Naive thymus-derived CD4-positive, alpha-beta T cell (primary cell): ENCODE measurements around the gene PCMTD2. TPM values are rescaled to one million over a fixed set of nuclear protein-coding genes. Genes with fewer than 3 reads are reported as not detected.

Source experiments
- ATAC-seq: fragments of 150-1000 bp; cut with Tn5 transposase; 2 replicates; pipeline ENCODE4 v1.10.0; 2021; ENCODE audit warnings: mild to moderate bottlenecking, moderate library complexity
- CTCF ChIA-PET: fragments of 350-600 bp; sonication (Branson Sonifier 250); formaldehyde crosslinking; loops from one replicate; lab custom pipeline; 2021; ENCODE audit warnings: antibody characterized with exemption; lab: Charles Lee
- POLR2A ChIA-PET: fragments of 350-600 bp; sonication (Branson Sonifier 250); formaldehyde crosslinking; loops from one replicate; lab custom pipeline; 2021; ENCODE audit warnings: antibody characterized with exemption, inconsistent platforms; lab: Charles Lee
- DNase-seq, 9 donors: peaks; one replicate each; pipeline versions ENCODE4 v3.0.0 to v3.0.0-alpha.2; 2020 to 2022; ENCODE audit warnings: mixed read lengths in 1 of 9
- H3K27ac ChIP-seq: one replicate; pipeline ENCODE4 v1.7.0; 2013; ENCODE audit warnings: mild to moderate bottlenecking, low read depth, low read length, moderate library complexity
- H3K27me3 ChIP-seq, 2 donors: one replicate each; pipeline ENCODE4 v1.7.0; 2013; ENCODE audit warnings: low read length in 2 of 2, mild to moderate bottlenecking in 2 of 2, moderate library complexity in 2 of 2; ENCODE audit not compliant: control insufficient read depth in 2 of 2, insufficient read depth in 2 of 2
- H3K36me3 ChIP-seq, 3 experiments: 1 replicate in 2 of 3; 2 replicates in 1 of 3; pipeline ENCODE4 v1.7.0; 2013; ENCODE audit warnings: low read length in 3 of 3, mild to moderate bottlenecking in 3 of 3, moderate library complexity in 1 of 3; ENCODE audit not compliant: insufficient read depth in 3 of 3, control insufficient read depth in 2 of 3
- H3K4me1 ChIP-seq, 2 donors: one replicate each; pipeline ENCODE4 v1.7.0; 2013; ENCODE audit warnings: low read length in 2 of 2, mild to moderate bottlenecking in 2 of 2, moderate library complexity in 1 of 2; ENCODE audit not compliant: control insufficient read depth in 2 of 2, insufficient read depth in 2 of 2
- H3K4me3 ChIP-seq: 2 replicates; pipeline ENCODE4 v1.7.0; 2013; ENCODE audit warnings: mild to moderate bottlenecking, low read length
- H3K9me3 ChIP-seq, 3 experiments: 1 replicate in 2 of 3; 2 replicates in 1 of 3; pipeline ENCODE4 v1.7.0; 2013; ENCODE audit warnings: low read length in 3 of 3; ENCODE audit not compliant: control insufficient read depth in 2 of 3
- H3K27ac Mint-ChIP-seq, 9 donors: one replicate each; pipeline ENCODE4 v1.8.0; 2020 to 2022; ENCODE audit warnings: mixed read lengths in 9 of 9, mild to moderate bottlenecking in 8 of 9, moderate library complexity in 5 of 9, inconsistent platforms in 2 of 9
- H3K27me3 Mint-ChIP-seq, 5 donors: one replicate each; pipeline ENCODE4 v1.8.0; 2021 to 2022; ENCODE audit warnings: mixed read lengths in 5 of 5, mild to moderate bottlenecking in 1 of 5
- H3K36me3 Mint-ChIP-seq, 5 donors: one replicate each; pipeline ENCODE4 v1.8.0; 2020 to 2022; ENCODE audit warnings: mixed read lengths in 5 of 5, mild to moderate bottlenecking in 3 of 5, inconsistent platforms in 1 of 5
- H3K4me1 Mint-ChIP-seq, 7 donors: one replicate each; pipeline ENCODE4 v1.8.0; 2020 to 2022; ENCODE audit warnings: mixed read lengths in 7 of 7, mild to moderate bottlenecking in 3 of 7, inconsistent platforms in 1 of 7
- H3K4me3 Mint-ChIP-seq, 10 donors: one replicate each; pipeline ENCODE4 v1.8.0; 2020 to 2022; ENCODE audit warnings: mild to moderate bottlenecking in 10 of 10, mixed read lengths in 10 of 10, moderate library complexity in 6 of 10, inconsistent platforms in 2 of 10
- H3K9me3 Mint-ChIP-seq, 11 donors: one replicate each; pipeline ENCODE4 v1.8.0; 2020 to 2022; ENCODE audit warnings: mixed read lengths in 11 of 11, mild to moderate bottlenecking in 4 of 11, inconsistent platforms in 1 of 11, moderate library complexity in 1 of 11
- intact Hi-C, 2 donors: fragments of 100-400 bp; cut with micrococcal nuclease; formaldehyde crosslinking; loops; one replicate each; pipeline ENCODE4 v1.15.1; 2023
- polyA plus RNA-seq, 2 donors: library from polyadenylated mRNA; unstranded; fragments of 300-500 nt; fragmentation: Illumina TruSeq; gene quantifications; one replicate each; pipeline ENCODE4 v1.2.3, GENCODE V29; 2021
- total RNA-seq, 6 experiments: library from RNA in 5 of 6; stranded (reverse) in 5 of 6; gene quantifications; 1 replicate in 5 of 6; 2 replicates in 1 of 6; pipeline ENCODE4 v1.2.3 and lab custom pipeline; 2021 to 2026

The PCMTD2 gene
- total and polyA plus RNA-seq, 7 experiments from 2014 or later, result 60.5 to 229 (median 102) TPM

GRCh38 chr20:64242003-64242796 lies 13.3 kb upstream of the PCMTD2 start:
- CTCF ChIA-PET, result no interaction called here
- POLR2A ChIA-PET, result interaction anchor here (1.4 kb wide), 1 partner anchor 13 kb away, joined by 4 read pairs; the partner anchor contains the start of gene PCMTD2
- DNase-seq, result no peak

GRCh38 chr20:64242797-64243475 lies 12.6 kb upstream of the PCMTD2 start:
- Mint-ChIP-seq H3K27me3 (peaks cover 4 to 19% (median 15%) of the 10 kb centered on the region in 5 donors), H3K36me3 (no peaks in the 10 kb centered on the region), H3K4me1 (peaks cover 0 to 2% (median 0%) of the 10 kb centered on the region in 7 donors), H3K9me3 (peaks cover 0 to 2% (median 0%) of the 10 kb centered on the region in 11 donors), H3K4me3 (no peak overlapping the region), H3K27ac (no peak overlapping the region)
- no peaks in the 10 kb centered on the region for H3K36me3 ChIP-seq
- H3K27ac ChIP-seq, result no peak overlapping the region
- intact Hi-C loops, result no loop called here
- POLR2A ChIA-PET, result interaction anchor here (1.3 to 1.4 kb wide), 2 partner anchors 9 to 12 kb away, joined by 3 to 4 read pairs; partner anchors contain the start of gene PCMTD2
- CTCF ChIA-PET, result no interaction called here
- H3K4me1 ChIP-seq, result no peaks in the 10 kb centered on the region
- DNase-seq (no peak), ATAC-seq (no peak)
- H3K9me3 ChIP-seq, result no peaks in the 10 kb centered on the region
- no peaks in the 10 kb centered on the region for H3K27me3 ChIP-seq
- H3K4me3 ChIP-seq, result no peak overlapping the region

More at GRCh38 chr20:64242003-64242796, 13.3 kb upstream of the PCMTD2 start:
- Mint-ChIP-seq H3K36me3 (no peaks in the 10 kb centered on the region), H3K4me1 (peaks cover 0 to 2% (median 0%) of the 10 kb centered on the region in 7 donors), H3K4me3 (no peak overlapping the region), H3K9me3 (peaks cover 0 to under 1% (median 0%) of the 10 kb centered on the region in 11 donors), H3K27ac (peak overlapping the region in 1 of 9 donors; percentile 38), H3K27me3 (peaks cover 4 to 19% (median 15%) of the 10 kb centered on the region in 5 donors)
- H3K27me3 ChIP-seq, result no peaks in the 10 kb centered on the region
- no peak overlapping the region for H3K4me3 ChIP-seq
- no peaks in the 10 kb centered on the region for H3K4me1 ChIP-seq
- H3K9me3 ChIP-seq, result no peaks in the 10 kb centered on the region
- H3K36me3 ChIP-seq, result no peaks in the 10 kb centered on the region
- intact Hi-C loops, result no loop called here
- no peak for ATAC-seq
- H3K27ac ChIP-seq, result no peak overlapping the region

DNA sequence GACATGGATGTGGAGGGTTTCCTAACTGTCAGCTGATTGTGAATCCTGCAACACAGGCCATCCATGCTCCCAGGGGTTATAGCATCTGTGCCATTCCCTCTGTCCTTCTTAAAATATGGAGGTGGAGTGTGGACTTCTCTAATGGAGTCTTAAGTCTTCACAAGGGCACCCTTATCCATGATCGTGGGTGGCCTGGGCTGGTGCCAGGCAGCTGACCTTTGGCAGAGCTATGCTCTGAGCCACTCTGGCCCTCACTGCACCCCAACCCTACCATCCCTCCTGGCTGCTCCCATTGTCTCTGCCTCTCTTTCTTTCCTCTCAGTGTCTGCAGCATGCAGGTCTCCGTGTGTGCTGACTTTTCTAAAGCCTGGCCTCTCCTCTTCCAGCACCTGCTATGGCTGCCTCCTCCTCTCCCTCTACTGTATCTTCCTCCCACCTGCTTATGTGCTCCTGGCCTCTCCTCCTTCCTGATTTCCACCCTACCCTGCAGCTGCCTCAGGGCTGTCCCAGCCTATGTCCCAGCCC lies 11.2 kb upstream of the PCMTD2 start:
- Histone ChIP-seq H3K4me1 (no peaks in the 10 kb centered on the region), H3K27ac (no peak overlapping the region), H3K4me3 (no peak overlapping the region), H3K27me3 (no peaks in the 10 kb centered on the region), H3K36me3 (no peaks in the 10 kb centered on the region), H3K9me3 (no peaks in the 10 kb centered on the region)
- no peak overlapping the region for H3K4me3 Mint-ChIP-seq
- no peaks in the 10 kb centered on the region for H3K36me3 Mint-ChIP-seq
- peaks cover 0 to 2% (median 0%) of the 10 kb centered on the region in 7 donors for H3K4me1 Mint-ChIP-seq
- ATAC-seq (no peak), DNase-seq (no peak)
- no peak overlapping the region for H3K27ac Mint-ChIP-seq
- peaks cover 4 to 23% (median 15%) of the 10 kb centered on the region in 5 donors for H3K27me3 Mint-ChIP-seq
- intact Hi-C loops, result no loop called here
- CTCF ChIA-PET, result no interaction called here
- POLR2A ChIA-PET, result interaction anchor here (1.3 kb wide), 1 partner anchor 10 kb away, joined by 3 read pairs; no protein-coding TSS in a partner anchor
- H3K9me3 Mint-ChIP-seq, result peaks cover 0 to 2% (median 0%) of the 10 kb centered on the region in 11 donors

DNA sequence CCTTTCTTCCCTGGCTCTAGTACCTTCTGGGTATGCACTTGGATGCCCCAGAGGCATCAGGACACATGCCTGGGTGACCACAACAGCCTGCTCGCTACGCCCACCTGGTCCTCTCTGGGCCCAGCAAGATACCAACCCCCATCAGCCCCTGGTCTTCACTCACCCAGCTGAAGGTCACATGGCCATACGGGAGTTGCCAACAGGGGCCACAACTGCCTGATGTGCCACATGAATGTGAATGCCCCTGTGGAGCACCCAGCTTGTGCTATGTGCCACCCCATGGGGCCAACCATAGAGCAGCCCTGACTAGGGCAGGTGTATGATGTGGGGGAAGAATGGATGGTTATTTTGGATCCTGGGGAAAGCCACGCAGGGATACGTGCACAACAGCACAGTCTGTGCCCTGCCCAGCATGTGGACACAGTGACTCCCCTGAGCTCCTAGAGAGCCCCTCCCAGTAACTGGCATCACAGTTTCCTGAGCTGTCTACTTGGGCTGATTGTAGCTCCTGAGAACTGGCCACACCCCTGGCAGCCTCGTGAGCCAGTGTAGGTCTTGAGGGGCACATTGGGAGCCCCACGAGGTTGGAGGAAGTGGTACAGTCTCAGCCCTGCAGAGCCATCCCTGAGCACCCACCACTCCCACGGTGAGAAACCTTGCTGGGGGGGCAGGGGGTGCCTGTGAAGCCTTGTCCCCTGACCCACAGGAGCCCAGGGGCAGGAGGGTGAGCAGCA lies 10.5 kb upstream of the PCMTD2 start:
- DNase-seq (no peak), ATAC-seq (no peak)
- H3K27ac ChIP-seq, result no peak overlapping the region
- Mint-ChIP-seq H3K4me1 (peaks cover 0 to 2% (median 0%) of the 10 kb centered on the region in 7 donors), H3K4me3 (peak overlapping the region in 1 of 10 donors; percentile 6), H3K27me3 (peaks cover 4 to 30% (median 15%) of the 10 kb centered on the region in 5 donors), H3K27ac (no peak overlapping the region), H3K36me3 (no peaks in the 10 kb centered on the region), H3K9me3 (peaks cover 0 to 2% (median 0%) of the 10 kb centered on the region in 11 donors)
- H3K9me3 ChIP-seq, result no peaks in the 10 kb centered on the region
- no peak overlapping the region for H3K4me3 ChIP-seq
- no peaks in the 10 kb centered on the region for H3K4me1 ChIP-seq
- no peaks in the 10 kb centered on the region for H3K27me3 ChIP-seq
- CTCF ChIA-PET, result no interaction called here
- POLR2A ChIA-PET, result no interaction called here
- H3K36me3 ChIP-seq, result no peaks in the 10 kb centered on the region
- intact Hi-C loops, result no loop called here

DNA sequence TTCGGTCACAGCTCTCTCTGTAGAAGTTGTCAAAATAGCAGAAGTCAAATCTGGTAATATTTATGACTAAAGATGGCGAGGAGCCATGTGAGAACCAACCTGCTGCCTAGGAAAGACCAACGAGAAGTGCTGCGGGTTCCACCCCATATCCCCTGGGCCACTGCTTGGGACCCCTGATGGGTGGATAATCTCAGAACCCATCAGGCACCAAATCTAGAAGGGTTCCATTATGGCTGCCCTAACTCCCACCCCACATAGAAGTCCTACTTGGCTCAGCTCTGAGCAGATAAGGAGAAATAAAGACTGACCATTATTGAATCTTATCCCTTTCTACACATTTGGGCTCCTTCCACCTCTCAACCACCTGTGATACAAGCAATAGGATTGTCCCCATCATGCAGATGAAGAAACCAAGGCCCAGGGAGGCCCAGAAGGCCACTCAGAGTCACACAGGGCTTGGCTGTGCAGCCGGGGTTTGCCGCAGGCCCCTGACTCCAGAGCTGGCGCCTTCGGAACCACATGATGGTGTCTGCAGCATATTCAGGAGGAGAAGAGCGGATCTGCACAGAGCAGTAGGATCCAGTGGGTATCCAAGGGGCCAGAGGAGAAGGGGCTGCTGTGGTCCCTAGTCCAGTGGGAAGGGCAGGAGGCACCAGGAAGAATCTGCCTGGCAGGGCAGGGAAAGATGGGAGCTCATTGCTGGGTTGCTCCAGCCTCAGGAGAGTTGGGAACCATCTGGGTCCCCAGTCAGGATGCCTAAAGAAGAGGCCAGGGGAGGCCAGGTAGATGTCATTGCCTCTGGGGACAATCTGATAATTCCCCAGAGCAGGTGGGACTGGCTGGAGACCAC lies 9.6 kb upstream of the PCMTD2 start:
- Histone ChIP-seq H3K27ac (no peak overlapping the region), H3K9me3 (no peaks in the 10 kb centered on the region), H3K4me3 (no peak overlapping the region), H3K4me1 (no peaks in the 10 kb centered on the region), H3K27me3 (no peaks in the 10 kb centered on the region), H3K36me3 (no peaks in the 10 kb centered on the region)
- POLR2A ChIA-PET, result no interaction called here
- peaks cover 0 to 2% (median 0%) of the 10 kb centered on the region in 7 donors for H3K4me1 Mint-ChIP-seq
- H3K4me3 Mint-ChIP-seq, result no peak overlapping the region
- H3K36me3 Mint-ChIP-seq, result no peaks in the 10 kb centered on the region
- peaks cover 4 to 37% (median 15%) of the 10 kb centered on the region in 5 donors for H3K27me3 Mint-ChIP-seq
- no peak overlapping the region for H3K27ac Mint-ChIP-seq
- CTCF ChIA-PET, result no interaction called here
- ATAC-seq, result no peak
- H3K9me3 Mint-ChIP-seq, result peaks cover 0 to 2% (median 0%) of the 10 kb centered on the region in 11 donors
- intact Hi-C loops, result no loop called here
- DNase-seq, result peak in 1 of 9 donors; percentile 15
